GM23338 (cell line): Measurements from ENCODE around the gene RNGTT. TPM values are rescaled to one million over a fixed set of nuclear protein-coding genes. Genes with fewer than 3 reads are reported as not detected.
"Not testable (repeated sequence)": the region's sequence is repeated elsewhere in the genome, so short reads cannot be mapped to it uniquely, and the experiment has no call there.

Experiments
- ATAC-seq: fragments of 200-7000 bp; cut with Tn5 transposase; 3 replicates; pipeline ENCODE4 v1.9.1; 2020
- DNase-seq: peaks from one replicate; pipeline ENCODE4 v3.0.0-alpha.2; 2015; ENCODE audit warnings: low spot score
- H2AFZ ChIP-seq: fragments of 200-600 bp; sonication (generic); 2 replicates; pipeline ENCODE4 v1.8.0; 2016; ENCODE audit warnings: antibody characterized with exemption, mild to moderate bottlenecking, moderate library complexity
- H3F3A ChIP-seq: fragments of 200-600 bp; sonication (generic); replicated peaks from 2 replicates; pipeline ENCODE4 v1.8.0; 2017; ENCODE audit warnings: antibody characterized with exemption, mixed run types, low read depth
- H3K27ac ChIP-seq: fragments of 200-600 bp; sonication (generic); 2 replicates; pipeline ENCODE4 v1.6.1; 2016; ENCODE audit warnings: low read depth
- H3K27me3 ChIP-seq: fragments of 200-600 bp; sonication (generic); 2 replicates; pipeline ENCODE4 v1.8.0; 2016; ENCODE audit warnings: mild to moderate bottlenecking, mixed run types, moderate library complexity; ENCODE audit not compliant: insufficient read depth
- H3K36me3 ChIP-seq: fragments of 200-600 bp; sonication (generic); 2 replicates; pipeline ENCODE4 v1.8.0; 2016; ENCODE audit warnings: mild to moderate bottlenecking; ENCODE audit not compliant: insufficient read depth
- H3K4me1 ChIP-seq: fragments of 200-600 bp; sonication (generic); 2 replicates; pipeline ENCODE4 v1.8.0; 2016; ENCODE audit warnings: mild to moderate bottlenecking, moderate library complexity; ENCODE audit not compliant: insufficient read depth
- H3K4me2 ChIP-seq: fragments of 200-600 bp; sonication (generic); 2 replicates; pipeline ENCODE4 v1.7.1; 2017; ENCODE audit warnings: mixed run types
- H3K4me3 ChIP-seq: fragments of 200-600 bp; sonication (generic); 2 replicates; pipeline ENCODE4 v1.6.1; 2016; ENCODE audit warnings: mixed run types
- H3K79me2 ChIP-seq: fragments of 200-600 bp; sonication (generic); replicated peaks from 2 replicates; pipeline ENCODE4 v1.8.0; 2017; ENCODE audit warnings: mild to moderate bottlenecking; ENCODE audit not compliant: insufficient read depth
- H3K9me2 ChIP-seq: fragments of 200-600 bp; sonication (generic); 2 replicates; pipeline ENCODE4 v1.8.0; 2017; ENCODE audit not compliant: insufficient read depth
- H4K20me1 ChIP-seq: fragments of 200-600 bp; sonication (generic); replicated peaks from 2 replicates; pipeline ENCODE4 v1.8.0; 2017; ENCODE audit warnings: mild to moderate bottlenecking; ENCODE audit not compliant: insufficient read depth
- H3K27ac Mint-ChIP-seq: 2 replicates; pipeline ENCODE4 v1.8.0; 2020; ENCODE audit warnings: inconsistent platforms, mild to moderate bottlenecking, moderate library complexity, mixed read lengths
- H3K27me3 Mint-ChIP-seq: 3 replicates; pipeline ENCODE4 v1.8.0; 2022; ENCODE audit warnings: low read depth, mild to moderate bottlenecking, moderate library complexity, mixed read lengths, inconsistent platforms; ENCODE audit not compliant: insufficient read depth, poor library complexity
- H3K36me3 Mint-ChIP-seq: 3 replicates; pipeline ENCODE4 v1.8.0; 2021; ENCODE audit warnings: low read depth, mild to moderate bottlenecking, inconsistent platforms, moderate library complexity, mixed read lengths
- H3K4me1 Mint-ChIP-seq: 3 replicates; pipeline ENCODE4 v1.8.0; 2020; ENCODE audit warnings: mild to moderate bottlenecking, inconsistent platforms, mixed read lengths
- H3K4me3 Mint-ChIP-seq: 3 replicates; pipeline ENCODE4 v1.8.0; 2021; ENCODE audit warnings: moderate library complexity, mild to moderate bottlenecking, inconsistent platforms, mixed read lengths
- H3K9me3 Mint-ChIP-seq: 3 replicates; pipeline ENCODE4 v1.8.0; 2020; ENCODE audit warnings: moderate library complexity, mild to moderate bottlenecking, inconsistent platforms, mixed read lengths
- CREB1 ChIP-seq: fragments of 250-450 bp; sonication (Bioruptor Pico); IDR thresholded peaks from 2 replicates; pipeline ENCODE4 v1.5.0; 2020; ENCODE audit warnings: low read depth, mild to moderate bottlenecking, moderate library complexity
- ETS1 ChIP-seq: IDR thresholded peaks from 2 replicates; pipeline ENCODE4 v1.6.1; 2016; ENCODE audit warnings: antibody characterized with exemption
- EZH2 ChIP-seq: fragments of 200-600 bp; sonication (generic); IDR thresholded peaks from one replicate; pipeline ENCODE4 v1.8.0; 2017; ENCODE audit warnings: antibody characterized with exemption, mild to moderate bottlenecking, low read depth; ENCODE audit not compliant: unreplicated experiment
- EZH2phosphoT487 ChIP-seq: fragments of 200-600 bp; sonication (generic); IDR thresholded peaks from one replicate; pipeline ENCODE4 v1.8.1; 2018; ENCODE audit warnings: antibody characterized with exemption; ENCODE audit not compliant: unreplicated experiment
- JUNB ChIP-seq: IDR thresholded peaks from one replicate; pipeline ENCODE4 v1.6.1; 2016; ENCODE audit warnings: antibody characterized with exemption; ENCODE audit not compliant: unreplicated experiment
- NANOG ChIP-seq: IDR thresholded peaks from 2 replicates; pipeline ENCODE4 v1.6.1; 2016; ENCODE audit warnings: antibody characterized with exemption, borderline replicate concordance
- POLR2AphosphoS5 ChIP-seq: IDR thresholded peaks from 2 replicates; pipeline ENCODE4 v1.6.1; 2016; ENCODE audit warnings: antibody characterized with exemption, low read depth
- STAT1 ChIP-seq: IDR thresholded peaks from one replicate; pipeline ENCODE4 v1.6.1; 2016; ENCODE audit warnings: antibody characterized with exemption; ENCODE audit not compliant: unreplicated experiment
- ZNF114 ChIP-seq: fragments of 250-450 bp; sonication (Bioruptor Pico); IDR thresholded peaks from 2 replicates; pipeline ENCODE4 v1.5.0; 2020; ENCODE audit warnings: mild to moderate bottlenecking, moderate library complexity
- ZNF331 ChIP-seq: fragments of 250-450 bp; sonication (Bioruptor Pico); IDR thresholded peaks from 2 replicates; pipeline ENCODE4 v1.5.0; 2020; ENCODE audit warnings: low read depth, mild to moderate bottlenecking, moderate library complexity
- polyA plus RNA-seq: library from polyadenylated mRNA; unstranded; fragments of >200 nt; fragmentation: Nextera tagmentation; extraction: Ambion mirVana; gene quantifications from 2 replicates; pipeline ENCODE4 v1.2.1, GENCODE V29; 2016
- total RNA-seq: library from RNA; depleted of rRNA; stranded (reverse); fragments of >200 nt; shearing (Covaris generic); gene quantifications from 2 replicates; pipeline ENCODE4 v1.2.3, GENCODE V29; 2014
- TF ChIP-seq, protein P1 (sequence below), 2 experiments: fragments of 200-600 bp in 1 of 2; sonication (generic) in 1 of 2; conservative IDR thresholded peaks; 2 replicates each; pipeline versions ENCODE4 v1.5.1 to v1.6.1; 2016 to 2017; ENCODE audit warnings: antibody characterized with exemption in 2 of 2, low read depth in 2 of 2, mild to moderate bottlenecking in 2 of 2, moderate library complexity in 1 of 2
- TF ChIP-seq, protein P2 (sequence below): IDR thresholded peaks from one replicate; pipeline ENCODE4 v1.6.1; 2018; ENCODE audit warnings: antibody characterized with exemption; ENCODE audit not compliant: unreplicated experiment

The RNGTT gene
- total and polyA plus RNA-seq, 2 experiments from 2014 or later: 11.2 to 29.2 TPM

DNA sequence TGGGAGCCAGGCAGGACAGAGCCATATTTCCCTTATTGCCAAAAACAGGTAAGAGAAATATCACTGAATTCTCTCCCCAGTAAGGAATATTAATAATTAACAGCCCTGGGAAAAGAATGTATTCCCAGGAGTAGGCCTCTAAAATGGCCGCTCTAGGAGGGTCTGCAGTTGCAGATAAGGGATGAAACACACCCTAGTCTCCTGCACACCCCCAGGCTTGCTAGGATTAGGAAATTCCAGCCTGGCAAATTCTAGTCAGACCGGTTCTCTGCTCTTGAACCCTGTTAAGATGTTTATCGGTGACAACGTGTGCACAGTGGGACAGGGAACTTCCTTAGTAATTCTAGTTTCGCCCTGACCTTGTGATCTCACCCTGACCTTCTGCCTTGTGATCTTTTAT, 31.4 kb downstream of the RNGTT start:
- not testable (repeated sequence) for H4K20me1 ChIP-seq, H3K4me1 Mint-ChIP-seq, H3K27me3 Mint-ChIP-seq, H3K4me3 ChIP-seq, DNase-seq, H3K4me1 ChIP-seq, H3K4me3 Mint-ChIP-seq, ATAC-seq, H3K27me3 ChIP-seq, H3K4me2 ChIP-seq, H3K79me2 ChIP-seq, H3K27ac ChIP-seq, H3F3A ChIP-seq, H3K27ac Mint-ChIP-seq, H3K9me2 ChIP-seq, H2AFZ ChIP-seq
- Mint-ChIP-seq H3K36me3 (peaks cover 62% of the 10 kb centered on the region), H3K9me3 (peaks cover 36% of the 10 kb centered on the region)
- H3K36me3 ChIP-seq: peaks cover 33% of the 10 kb centered on the region; the same call in 1 of the 2 replicates

DNA sequence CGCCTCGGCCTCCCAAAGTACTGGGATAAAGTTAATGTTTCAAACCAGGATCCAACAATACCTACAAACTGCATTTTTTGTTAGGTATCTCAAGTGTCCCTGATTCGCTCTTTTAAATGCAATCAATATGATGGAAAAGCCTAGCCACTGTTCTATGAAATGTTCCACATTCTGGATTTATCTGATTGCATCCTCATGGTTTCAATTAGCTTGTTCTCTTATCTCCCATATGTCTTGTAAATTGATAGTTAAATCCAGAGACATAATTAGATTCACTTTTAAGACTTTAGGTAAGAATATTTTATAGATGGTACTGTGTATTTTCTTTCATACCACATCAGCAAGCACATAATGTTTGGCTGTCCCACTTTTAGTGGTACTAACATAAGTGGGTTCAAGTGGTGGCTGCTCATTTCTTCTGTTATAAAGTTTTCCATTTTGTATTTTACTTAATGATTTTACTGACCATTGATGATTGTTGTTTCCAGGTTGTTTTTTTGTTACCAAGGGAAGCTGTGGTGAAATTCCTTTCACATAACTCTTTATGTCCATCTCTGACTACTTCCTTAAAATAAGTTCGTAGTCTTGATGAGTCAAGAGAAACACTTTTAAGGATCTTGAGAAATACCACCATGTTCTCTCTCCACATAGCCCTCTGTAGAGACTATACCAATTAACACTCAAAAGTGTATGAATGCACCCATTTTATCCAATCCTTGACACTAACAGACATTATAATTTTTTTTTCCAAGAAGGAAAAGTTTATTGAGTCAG, 40.5 kb downstream of the RNGTT start:
- Histone ChIP-seq H4K20me1 (no peaks in the 10 kb centered on the region), H3K4me2 (no peak overlapping the region), H3K36me3 (0 out of 2 replicates have a peak, but pooled peaks cover 3% of the 10 kb centered on the region), H3K79me2 (no peaks in the 10 kb centered on the region), H2AFZ (no peak overlapping the region), H3K27me3 (no peaks in the 10 kb centered on the region), H3K9me2 (no peaks in the 10 kb centered on the region), H3K4me3 (no peak overlapping the region), H3F3A (no peaks in the 10 kb centered on the region), H3K27ac (no peak overlapping the region), H3K4me1 (no peaks in the 10 kb centered on the region)
- DNase-seq (no peak), ATAC-seq (no peak)
- no peaks in the 10 kb centered on the region for H3K4me1 Mint-ChIP-seq
- H3K27me3 Mint-ChIP-seq: peaks cover 2% of the 10 kb centered on the region
- H3K36me3 Mint-ChIP-seq: peaks cover 27% of the 10 kb centered on the region
- H3K4me3 Mint-ChIP-seq: no peak overlapping the region
- H3K9me3 Mint-ChIP-seq: no peaks in the 10 kb centered on the region; the same call in 2 of the 3 replicates
- H3K27ac Mint-ChIP-seq: no peak overlapping the region
- TF ChIP-seq, protein P1, sequence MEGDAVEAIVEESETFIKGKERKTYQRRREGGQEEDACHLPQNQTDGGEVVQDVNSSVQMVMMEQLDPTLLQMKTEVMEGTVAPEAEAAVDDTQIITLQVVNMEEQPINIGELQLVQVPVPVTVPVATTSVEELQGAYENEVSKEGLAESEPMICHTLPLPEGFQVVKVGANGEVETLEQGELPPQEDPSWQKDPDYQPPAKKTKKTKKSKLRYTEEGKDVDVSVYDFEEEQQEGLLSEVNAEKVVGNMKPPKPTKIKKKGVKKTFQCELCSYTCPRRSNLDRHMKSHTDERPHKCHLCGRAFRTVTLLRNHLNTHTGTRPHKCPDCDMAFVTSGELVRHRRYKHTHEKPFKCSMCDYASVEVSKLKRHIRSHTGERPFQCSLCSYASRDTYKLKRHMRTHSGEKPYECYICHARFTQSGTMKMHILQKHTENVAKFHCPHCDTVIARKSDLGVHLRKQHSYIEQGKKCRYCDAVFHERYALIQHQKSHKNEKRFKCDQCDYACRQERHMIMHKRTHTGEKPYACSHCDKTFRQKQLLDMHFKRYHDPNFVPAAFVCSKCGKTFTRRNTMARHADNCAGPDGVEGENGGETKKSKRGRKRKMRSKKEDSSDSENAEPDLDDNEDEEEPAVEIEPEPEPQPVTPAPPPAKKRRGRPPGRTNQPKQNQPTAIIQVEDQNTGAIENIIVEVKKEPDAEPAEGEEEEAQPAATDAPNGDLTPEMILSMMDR (conservative IDR thresholded peaks at IDR 0.05; ENCODE audit: low read depth in 2 of 2): no peak
- TF ChIP-seq STAT1: no peak
- TF ChIP-seq ETS1: no peak
- TF ChIP-seq POLR2AphosphoS5: no peak
- no peak for TF ChIP-seq ZNF114 (CRISPR knock-in tag)
- TF ChIP-seq EZH2: no peak
- TF ChIP-seq CREB1 (CRISPR knock-in tag): no peak
- TF ChIP-seq NANOG: no peak
- no peak for TF ChIP-seq EZH2phosphoT487
- TF ChIP-seq ZNF331 (CRISPR knock-in tag): no peak
- no peak for TF ChIP-seq JUNB
- TF ChIP-seq, protein P2, sequence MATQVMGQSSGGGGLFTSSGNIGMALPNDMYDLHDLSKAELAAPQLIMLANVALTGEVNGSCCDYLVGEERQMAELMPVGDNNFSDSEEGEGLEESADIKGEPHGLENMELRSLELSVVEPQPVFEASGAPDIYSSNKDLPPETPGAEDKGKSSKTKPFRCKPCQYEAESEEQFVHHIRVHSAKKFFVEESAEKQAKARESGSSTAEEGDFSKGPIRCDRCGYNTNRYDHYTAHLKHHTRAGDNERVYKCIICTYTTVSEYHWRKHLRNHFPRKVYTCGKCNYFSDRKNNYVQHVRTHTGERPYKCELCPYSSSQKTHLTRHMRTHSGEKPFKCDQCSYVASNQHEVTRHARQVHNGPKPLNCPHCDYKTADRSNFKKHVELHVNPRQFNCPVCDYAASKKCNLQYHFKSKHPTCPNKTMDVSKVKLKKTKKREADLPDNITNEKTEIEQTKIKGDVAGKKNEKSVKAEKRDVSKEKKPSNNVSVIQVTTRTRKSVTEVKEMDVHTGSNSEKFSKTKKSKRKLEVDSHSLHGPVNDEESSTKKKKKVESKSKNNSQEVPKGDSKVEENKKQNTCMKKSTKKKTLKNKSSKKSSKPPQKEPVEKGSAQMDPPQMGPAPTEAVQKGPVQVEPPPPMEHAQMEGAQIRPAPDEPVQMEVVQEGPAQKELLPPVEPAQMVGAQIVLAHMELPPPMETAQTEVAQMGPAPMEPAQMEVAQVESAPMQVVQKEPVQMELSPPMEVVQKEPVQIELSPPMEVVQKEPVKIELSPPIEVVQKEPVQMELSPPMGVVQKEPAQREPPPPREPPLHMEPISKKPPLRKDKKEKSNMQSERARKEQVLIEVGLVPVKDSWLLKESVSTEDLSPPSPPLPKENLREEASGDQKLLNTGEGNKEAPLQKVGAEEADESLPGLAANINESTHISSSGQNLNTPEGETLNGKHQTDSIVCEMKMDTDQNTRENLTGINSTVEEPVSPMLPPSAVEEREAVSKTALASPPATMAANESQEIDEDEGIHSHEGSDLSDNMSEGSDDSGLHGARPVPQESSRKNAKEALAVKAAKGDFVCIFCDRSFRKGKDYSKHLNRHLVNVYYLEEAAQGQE: no peak
